Neural progenitor cell (in vitro differentiated cells): Measurements from ENCODE around the gene CNNM3.

Experiments used
- EZH2 ChIP-seq: fragments of 200-600 bp; sonication (generic); IDR thresholded peaks from 2 replicates; pipeline ENCODE4 v1.6.1; 2017; ENCODE audit warnings: antibody characterized with exemption, mild to moderate bottlenecking, moderate library complexity
- EZH2phosphoT487 ChIP-seq: fragments of 200-600 bp; sonication (generic); IDR thresholded peaks from 2 replicates; pipeline ENCODE4 v1.6.1; 2017; ENCODE audit warnings: antibody characterized with exemption
- TF ChIP-seq, protein P1 (sequence below): fragments of 200-600 bp; sonication (generic); IDR thresholded peaks from 2 replicates; pipeline ENCODE4 v1.5.1; 2017; ENCODE audit warnings: antibody characterized with exemption, mild to moderate bottlenecking

DNA sequence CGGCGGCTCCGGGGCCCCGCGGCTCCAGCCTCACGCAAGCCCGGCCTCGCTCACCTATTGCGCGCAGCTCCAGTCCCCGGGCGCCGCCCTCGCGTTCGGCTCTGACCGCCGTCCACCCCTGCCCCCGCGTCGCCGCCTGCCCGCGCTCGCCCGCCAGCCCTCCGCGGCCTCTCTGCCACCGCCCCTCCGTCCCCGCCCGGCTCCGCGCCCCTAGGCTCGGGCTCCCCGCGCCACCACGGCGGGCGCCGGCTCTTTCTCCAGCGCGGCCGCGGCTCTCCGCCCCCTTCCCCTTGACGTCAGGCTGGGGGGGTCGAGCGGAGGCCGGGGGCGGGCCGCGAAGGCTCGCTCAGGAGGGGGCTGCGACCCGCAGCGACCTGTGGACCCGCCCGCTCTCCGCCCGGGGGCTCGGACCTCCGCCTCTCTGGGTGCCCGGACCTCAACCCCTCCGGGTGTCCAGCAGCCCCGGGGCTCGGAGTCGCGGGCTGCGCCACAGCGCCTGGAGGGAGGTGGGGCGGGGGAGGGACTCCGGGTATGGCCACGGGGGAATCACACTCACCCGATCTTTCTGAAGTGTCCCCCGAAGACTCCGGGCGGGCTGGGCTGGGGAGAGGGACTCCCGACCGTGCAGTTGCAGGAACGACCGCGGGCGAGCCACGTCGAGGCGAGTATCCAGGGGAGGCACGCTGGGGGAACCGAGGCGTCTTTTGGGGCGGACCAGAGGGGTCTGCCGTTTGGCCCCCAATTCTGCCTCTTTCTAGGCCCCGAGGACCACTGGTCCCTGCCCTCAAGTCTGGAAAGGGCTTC, 54.0 kb downstream of the CNNM3 start, which contains the start of gene SEMA4C:
- TF ChIP-seq, protein P1, sequence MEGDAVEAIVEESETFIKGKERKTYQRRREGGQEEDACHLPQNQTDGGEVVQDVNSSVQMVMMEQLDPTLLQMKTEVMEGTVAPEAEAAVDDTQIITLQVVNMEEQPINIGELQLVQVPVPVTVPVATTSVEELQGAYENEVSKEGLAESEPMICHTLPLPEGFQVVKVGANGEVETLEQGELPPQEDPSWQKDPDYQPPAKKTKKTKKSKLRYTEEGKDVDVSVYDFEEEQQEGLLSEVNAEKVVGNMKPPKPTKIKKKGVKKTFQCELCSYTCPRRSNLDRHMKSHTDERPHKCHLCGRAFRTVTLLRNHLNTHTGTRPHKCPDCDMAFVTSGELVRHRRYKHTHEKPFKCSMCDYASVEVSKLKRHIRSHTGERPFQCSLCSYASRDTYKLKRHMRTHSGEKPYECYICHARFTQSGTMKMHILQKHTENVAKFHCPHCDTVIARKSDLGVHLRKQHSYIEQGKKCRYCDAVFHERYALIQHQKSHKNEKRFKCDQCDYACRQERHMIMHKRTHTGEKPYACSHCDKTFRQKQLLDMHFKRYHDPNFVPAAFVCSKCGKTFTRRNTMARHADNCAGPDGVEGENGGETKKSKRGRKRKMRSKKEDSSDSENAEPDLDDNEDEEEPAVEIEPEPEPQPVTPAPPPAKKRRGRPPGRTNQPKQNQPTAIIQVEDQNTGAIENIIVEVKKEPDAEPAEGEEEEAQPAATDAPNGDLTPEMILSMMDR = no peak
- no peak for TF ChIP-seq EZH2
- no peak for TF ChIP-seq EZH2phosphoT487
